Muscle layer of duodenum (tissue), 2 donors: ENCODE data around the gene MAN1B1.

Experiments used
- H3K27ac ChIP-seq: one replicate; pipeline ENCODE4 v1.7.0; 2013; ENCODE audit warnings: mild to moderate bottlenecking, low read length
- H3K27me3 ChIP-seq: one replicate; pipeline ENCODE4 v1.7.0; 2013; ENCODE audit warnings: low read depth, mild to moderate bottlenecking, control low read depth, low read length
- H3K36me3 ChIP-seq, 2 donors: one replicate each; pipeline ENCODE4 v1.7.0; 2013; ENCODE audit warnings: low read length in 2 of 2, control low read depth in 1 of 2, mild to moderate bottlenecking in 1 of 2; ENCODE audit not compliant: insufficient read depth in 2 of 2, control insufficient read depth in 1 of 2
- H3K4me1 ChIP-seq, 2 donors: one replicate each; pipeline ENCODE4 v1.7.0; 2013; ENCODE audit warnings: low read length in 2 of 2, mild to moderate bottlenecking in 2 of 2, control low read depth in 1 of 2, moderate library complexity in 1 of 2; ENCODE audit not compliant: insufficient read depth in 2 of 2, control insufficient read depth in 1 of 2
- H3K4me3 ChIP-seq, 2 donors: one replicate each; pipeline ENCODE4 v1.7.0; 2013; ENCODE audit warnings: low read length in 2 of 2, low read depth in 1 of 2, mild to moderate bottlenecking in 1 of 2
- H3K9me3 ChIP-seq, 2 donors: one replicate each; pipeline ENCODE4 v1.7.0; 2013; ENCODE audit warnings: low read length in 2 of 2, control low read depth in 1 of 2, mild to moderate bottlenecking in 1 of 2; ENCODE audit not compliant: control insufficient read depth in 1 of 2
- donor health status: healthy.

MAN1B1 gene

DNA sequence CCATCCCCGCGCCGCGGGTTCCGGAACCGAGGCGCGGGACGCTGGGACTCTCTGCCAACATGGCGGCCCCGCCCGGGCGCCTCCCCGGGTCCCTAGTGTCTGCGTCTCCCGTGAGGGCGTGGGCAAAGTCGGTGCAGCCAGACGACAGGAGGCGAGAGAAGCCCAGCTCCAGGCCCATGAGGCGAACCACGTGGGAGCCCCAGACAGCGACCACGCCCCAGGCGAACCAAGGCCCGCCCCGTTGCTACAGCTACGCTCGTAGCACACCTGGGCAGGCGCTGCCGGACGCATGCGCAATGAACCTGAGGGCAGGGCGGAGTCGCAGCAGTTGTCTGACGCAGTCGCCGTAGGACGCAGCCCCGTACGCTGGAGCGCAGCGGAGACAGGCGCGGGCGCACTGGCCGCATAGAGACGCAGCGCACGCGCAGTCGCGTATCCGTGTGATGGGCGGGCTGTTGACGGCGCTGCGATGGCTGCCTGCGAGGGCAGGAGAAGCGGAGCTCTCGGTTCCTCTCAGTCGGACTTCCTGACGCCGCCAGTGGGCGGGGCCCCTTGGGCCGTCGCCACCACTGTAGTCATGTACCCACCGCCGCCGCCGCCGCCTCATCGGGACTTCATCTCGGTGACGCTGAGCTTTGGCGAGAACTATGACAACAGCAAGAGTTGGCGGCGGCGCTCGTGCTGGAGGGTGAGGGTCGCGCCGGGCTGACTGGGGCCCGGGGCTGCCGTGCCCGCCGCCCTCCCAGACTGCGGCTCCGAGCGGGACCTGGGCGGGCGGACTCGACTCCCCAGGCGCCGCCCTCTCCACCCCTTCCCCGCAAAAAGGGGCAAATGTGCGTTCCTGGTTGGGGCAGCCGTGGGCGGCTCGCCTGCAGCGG, at the start of gene MAN1B1:
Gene MAN1B1 (plus strand): TSS at position 455 of the 878 bp plus-strand sequence. CDS start 15 bp downstream, at position 470.
- H3K27ac ChIP-seq = peak within 1 kb of the TSS; percentile 67
- peaks cover 4 to 15% of the 10 kb centered on the region in 2 donors for H3K4me1 ChIP-seq
- H3K4me3 ChIP-seq = peak within 1 kb of the TSS; percentile 78 to 90

GRCh38 chr9:137037035-137037434, 49.8 kb upstream of the MAN1B1 start:
- no peaks in the 10 kb centered on the region for H3K27me3 ChIP-seq
- H3K4me1 ChIP-seq = peaks cover 0 to 12% of the 10 kb centered on the region in 2 donors
- no peaks in the 10 kb centered on the region for H3K9me3 ChIP-seq
- H3K27ac ChIP-seq = no peak overlapping the region
- peaks cover 0 to 29% of the 10 kb centered on the region in 2 donors for H3K36me3 ChIP-seq
- no peak overlapping the region for H3K4me3 ChIP-seq

More for the DNA sequence above, at the start of gene MAN1B1:
- no peaks in the 10 kb centered on the region for H3K27me3 ChIP-seq
- peaks cover 5 to 23% of the 10 kb centered on the region in 2 donors for H3K36me3 ChIP-seq
- no peaks in the 10 kb centered on the region for H3K9me3 ChIP-seq

- no peak overlapping the region for H3K4me3 ChIP-seq
- no peaks in the 10 kb centered on the region for H3K27me3 ChIP-seq
- H3K27ac ChIP-seq = no peak overlapping the region
- peaks cover 0 to 12% of the 10 kb centered on the region in 2 donors for H3K4me1 ChIP-seq
- H3K9me3 ChIP-seq = no peaks in the 10 kb centered on the region
- peaks cover 0 to 29% of the 10 kb centered on the region in 2 donors for H3K36me3 ChIP-seq
These were observed 49.3 kb upstream of the MAN1B1 start for GRCh38 chr9:137037483-137037882.

DNA sequence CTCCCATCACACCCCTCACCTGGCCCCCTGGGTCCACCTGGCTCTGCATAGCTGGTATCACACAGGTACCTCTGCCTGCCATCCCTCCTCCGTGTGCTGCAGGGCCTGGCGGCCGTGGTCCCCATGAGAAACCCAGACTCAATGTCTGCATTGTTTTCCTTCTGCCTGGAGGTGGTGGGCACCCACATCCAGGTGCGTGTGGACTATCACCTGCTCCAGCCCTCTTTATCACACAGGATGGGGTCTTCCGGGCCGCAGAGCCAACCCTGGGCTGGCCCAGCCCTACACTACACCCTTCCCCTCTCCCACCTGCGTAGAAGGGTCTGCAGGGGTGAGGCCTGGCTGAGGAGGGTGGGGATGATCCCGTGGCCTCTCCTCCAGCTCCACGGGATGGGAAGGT, 47.9 kb upstream of the MAN1B1 start:
- peaks cover 0 to 29% of the 10 kb centered on the region in 2 donors for H3K36me3 ChIP-seq
- no peaks in the 10 kb centered on the region for H3K27me3 ChIP-seq
- peaks cover 0 to 20% of the 10 kb centered on the region in 2 donors for H3K4me1 ChIP-seq
- H3K4me3 ChIP-seq = no peak overlapping the region
- no peaks in the 10 kb centered on the region for H3K9me3 ChIP-seq
- no peak overlapping the region for H3K27ac ChIP-seq

DNA sequence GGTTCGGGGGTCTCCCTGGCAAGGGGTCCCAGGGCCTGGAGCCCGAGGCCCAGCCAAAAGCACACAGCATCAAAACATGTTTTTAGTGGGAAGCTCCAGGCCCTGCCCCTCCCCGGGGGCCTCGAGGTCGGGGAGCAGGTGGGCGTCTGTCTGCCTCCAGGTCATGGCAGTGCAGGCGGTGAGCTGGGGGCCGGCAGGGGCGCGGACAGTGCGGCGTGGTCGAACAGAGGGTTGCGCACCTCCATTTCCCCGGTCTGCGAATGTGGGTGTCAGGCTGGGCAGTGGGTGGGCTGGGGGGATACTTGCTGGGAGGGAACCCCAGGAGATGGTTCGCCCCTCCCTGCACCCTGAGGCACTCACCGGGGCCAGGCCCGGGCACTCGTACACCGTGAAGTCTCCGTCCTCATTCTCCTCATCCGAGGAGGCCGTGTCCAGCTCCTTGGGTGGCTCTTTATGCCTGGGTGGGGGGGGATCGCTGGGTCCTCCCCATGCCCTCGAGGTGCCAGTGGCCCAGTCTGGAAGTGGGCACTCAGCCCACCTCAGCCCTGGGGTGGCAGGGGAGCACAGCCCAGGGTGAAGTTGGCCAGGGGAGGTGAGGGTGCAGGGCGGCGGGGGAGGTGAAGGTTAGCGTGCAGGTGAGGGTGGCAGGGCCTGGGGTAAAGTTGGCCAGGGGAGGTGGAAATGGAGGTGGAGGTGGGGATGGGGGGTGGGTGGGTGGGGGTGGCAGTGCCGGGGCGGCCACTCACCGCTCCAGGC, 47.0 kb upstream of the MAN1B1 start:
- peaks cover under 1 to 26% of the 10 kb centered on the region in 2 donors for H3K4me1 ChIP-seq
- peaks cover 0 to 29% of the 10 kb centered on the region in 2 donors for H3K36me3 ChIP-seq
- peaks cover 3% of the 10 kb centered on the region for H3K27me3 ChIP-seq
- no peak overlapping the region for H3K4me3 ChIP-seq
- no peak overlapping the region for H3K27ac ChIP-seq
- H3K9me3 ChIP-seq = no peaks in the 10 kb centered on the region

DNA sequence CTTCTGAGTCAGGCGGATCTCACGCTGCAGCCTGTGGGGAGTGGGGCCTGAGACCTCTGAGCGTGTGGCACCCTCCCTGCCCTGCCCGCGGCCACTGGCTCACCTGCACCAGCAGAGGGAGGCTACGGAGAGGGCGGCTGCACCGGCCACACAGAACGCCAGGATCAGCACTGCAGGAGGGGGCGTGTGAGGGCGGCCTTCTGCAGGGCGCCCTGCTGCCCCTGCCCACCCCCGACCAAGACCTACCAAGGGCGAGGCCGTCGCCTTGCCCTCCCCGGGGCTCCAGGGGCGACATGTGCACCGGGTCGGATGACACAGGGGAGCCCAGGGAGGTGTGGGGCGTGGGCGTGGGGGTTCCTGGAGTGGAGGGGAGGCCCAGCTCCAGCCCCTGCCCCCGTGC, 46.2 kb upstream of the MAN1B1 start:
- peaks cover 4 to 23% of the 10 kb centered on the region in 2 donors for H3K4me1 ChIP-seq
- peaks cover 0 to 29% of the 10 kb centered on the region in 2 donors for H3K36me3 ChIP-seq
- H3K4me3 ChIP-seq = no peak overlapping the region
- H3K27me3 ChIP-seq = peaks cover 7% of the 10 kb centered on the region
- no peak overlapping the region for H3K27ac ChIP-seq
- no peaks in the 10 kb centered on the region for H3K9me3 ChIP-seq

GRCh38 chr9:137041124-137041523, 45.7 kb upstream of the MAN1B1 start:
- H3K36me3 ChIP-seq = peaks cover 0 to 29% of the 10 kb centered on the region in 2 donors

GRCh38 chr9:137042751-137043727, 43.7 kb upstream of the MAN1B1 start:
- peaks cover 4 to 28% of the 10 kb centered on the region in 2 donors for H3K4me1 ChIP-seq
- no peak overlapping the region for H3K27ac ChIP-seq
- H3K9me3 ChIP-seq = no peaks in the 10 kb centered on the region
- H3K36me3 ChIP-seq = peaks cover 0 to 29% of the 10 kb centered on the region in 2 donors
- no peak overlapping the region for H3K4me3 ChIP-seq
- H3K27me3 ChIP-seq = peaks cover 7% of the 10 kb centered on the region

More at GRCh38 chr9:137041124-137041523, 45.7 kb upstream of the MAN1B1 start:
- no peaks in the 10 kb centered on the region for H3K9me3 ChIP-seq
- peaks cover 4 to 25% of the 10 kb centered on the region in 2 donors for H3K4me1 ChIP-seq
- H3K27me3 ChIP-seq = peaks cover 7% of the 10 kb centered on the region
- no peak overlapping the region for H3K4me3 ChIP-seq
- no peak overlapping the region for H3K27ac ChIP-seq

DNA sequence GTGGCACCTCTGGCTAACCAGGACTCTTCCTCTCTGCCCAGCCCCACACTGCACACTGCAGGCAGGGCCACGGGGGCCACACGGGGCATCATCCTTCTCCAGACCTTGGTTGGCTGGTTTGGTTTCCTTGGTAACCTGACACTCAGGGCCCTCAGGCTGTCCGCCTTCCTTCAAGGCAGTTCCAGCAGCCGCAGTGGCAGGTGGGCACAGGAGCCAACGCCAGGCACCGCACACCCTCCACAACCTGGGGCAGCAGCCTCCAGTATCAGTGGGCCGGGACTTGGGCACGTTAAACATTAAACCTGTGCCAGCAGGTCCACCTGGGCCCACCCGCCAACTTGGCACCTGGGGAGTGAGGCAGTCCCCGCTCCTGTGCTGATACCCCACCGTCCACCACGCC, 42.7 kb upstream of the MAN1B1 start:
- Histone ChIP-seq H3K4me1 (peaks cover 4 to 28% of the 10 kb centered on the region in 2 donors), H3K27me3 (peaks cover 7% of the 10 kb centered on the region), H3K27ac (no peak overlapping the region), H3K36me3 (peaks cover 0 to 24% of the 10 kb centered on the region in 2 donors), H3K4me3 (peak overlapping the region in 1 of 2 donors; percentile 78), H3K9me3 (no peaks in the 10 kb centered on the region)

DNA sequence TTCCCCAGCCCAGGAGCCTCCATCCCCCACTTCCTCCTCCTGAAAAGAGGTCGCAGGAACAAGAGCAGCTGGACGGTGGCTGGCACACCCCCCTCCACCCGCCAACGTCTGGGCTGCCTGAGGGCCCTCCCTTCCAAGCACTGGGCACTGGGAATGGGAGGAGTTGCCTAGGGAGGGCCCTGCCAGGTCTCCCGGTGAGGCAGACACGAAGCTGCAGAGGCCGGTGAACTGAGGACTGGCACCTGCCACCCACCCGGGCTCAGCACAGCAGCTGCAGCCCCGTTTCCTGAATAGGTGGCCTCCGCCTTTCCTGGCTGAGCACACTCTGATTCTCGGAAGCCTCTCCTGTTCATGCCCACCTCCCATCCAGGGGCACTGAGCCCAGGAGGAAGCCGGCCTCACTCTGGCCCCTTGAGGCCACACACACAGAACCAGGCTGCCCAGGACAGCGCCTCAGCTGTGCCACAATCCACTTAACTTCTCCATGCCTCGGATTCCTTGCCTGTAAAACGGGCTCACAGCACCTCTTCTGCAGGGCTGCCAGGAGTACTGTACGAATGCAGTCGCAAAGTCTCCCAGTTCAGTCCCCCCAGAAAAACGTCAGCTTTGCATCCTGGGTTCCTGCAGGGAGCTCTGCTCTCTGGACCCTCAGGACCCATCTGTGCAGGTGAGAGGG, 42.1 kb upstream of the MAN1B1 start:
- Histone ChIP-seq H3K9me3 (no peaks in the 10 kb centered on the region), H3K4me1 (peaks cover 4 to 33% of the 10 kb centered on the region in 2 donors), H3K4me3 (peak overlapping the region; percentile 61 to 78), H3K36me3 (peaks cover 0 to 18% of the 10 kb centered on the region in 2 donors), H3K27me3 (peaks cover 12% of the 10 kb centered on the region), H3K27ac (no peak overlapping the region)
